Measurements from ENCODE around the gene GSTA1. TPM values are rescaled to one million over a fixed set of nuclear protein-coding genes. Genes with fewer than 3 reads are reported as not detected.
"Not testable (repeated sequence)": the region's sequence is repeated elsewhere in the genome, so short reads cannot be mapped to it uniquely, and the experiment has no call there.

Gene GSTA1
- total RNA-seq = 0.49 TPM

- intact Hi-C loops (cut with DNase I); DNase-seq (ENCODE audit: low spot score); ATAC-seq: not testable (repeated sequence)
These were observed at the start of gene GSTA1 for GRCh38 chr6:52803668-52804255. GSTA1 (minus strand) TSS chr6:52803816; CDS start chr6:52799267, 4,549 bp downstream.

- intact Hi-C loops (cut with DNase I) = no loop called here
These were observed 45.5 kb upstream of the GSTA1 start for GRCh38 chr6:52849137-52849536.

GRCh38 chr6:52846002-52846401 is 42.4 kb upstream of the GSTA1 start:
- ATAC-seq = no peak
- no peak for DNase-seq (ENCODE audit: low spot score)
- intact Hi-C loops (cut with DNase I) = no loop called here

More at GRCh38 chr6:52849137-52849536, 45.5 kb upstream of the GSTA1 start:
- ATAC-seq (no peak), DNase-seq (ENCODE audit: low spot score) (no peak)

DNA sequence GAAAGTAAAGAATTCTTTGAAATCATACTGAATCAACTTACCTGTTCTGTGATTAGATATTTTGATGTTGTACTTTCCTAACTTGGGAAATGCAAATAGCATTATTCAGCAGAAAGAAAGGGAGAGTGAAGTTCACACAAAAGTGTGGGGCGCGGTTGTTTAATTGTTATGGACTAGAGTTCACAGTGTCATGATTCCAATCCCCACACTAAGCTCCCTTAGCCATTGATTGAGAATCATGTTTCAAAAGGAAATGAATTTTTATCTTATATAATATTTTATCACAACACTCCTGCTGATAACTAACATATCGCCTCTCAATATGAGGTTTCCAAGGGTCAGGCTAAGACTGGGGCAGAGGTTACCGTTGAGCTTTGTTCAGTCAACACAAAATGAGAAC is 40.0 kb upstream of the GSTA1 start:
- intact Hi-C loops (cut with DNase I) = no loop called here
- ATAC-seq (no peak), DNase-seq (ENCODE audit: low spot score) (no peak)

GRCh38 chr6:52840763-52841585 is 37.4 kb upstream of the GSTA1 start, which contains the start of gene GSTA5:
GSTA5 (minus strand) TSS chr6:52840813.
- intact Hi-C loops (cut with DNase I) = no loop called here
- DNase-seq (ENCODE audit: low spot score) = no peak
- ATAC-seq = no peak

DNA sequence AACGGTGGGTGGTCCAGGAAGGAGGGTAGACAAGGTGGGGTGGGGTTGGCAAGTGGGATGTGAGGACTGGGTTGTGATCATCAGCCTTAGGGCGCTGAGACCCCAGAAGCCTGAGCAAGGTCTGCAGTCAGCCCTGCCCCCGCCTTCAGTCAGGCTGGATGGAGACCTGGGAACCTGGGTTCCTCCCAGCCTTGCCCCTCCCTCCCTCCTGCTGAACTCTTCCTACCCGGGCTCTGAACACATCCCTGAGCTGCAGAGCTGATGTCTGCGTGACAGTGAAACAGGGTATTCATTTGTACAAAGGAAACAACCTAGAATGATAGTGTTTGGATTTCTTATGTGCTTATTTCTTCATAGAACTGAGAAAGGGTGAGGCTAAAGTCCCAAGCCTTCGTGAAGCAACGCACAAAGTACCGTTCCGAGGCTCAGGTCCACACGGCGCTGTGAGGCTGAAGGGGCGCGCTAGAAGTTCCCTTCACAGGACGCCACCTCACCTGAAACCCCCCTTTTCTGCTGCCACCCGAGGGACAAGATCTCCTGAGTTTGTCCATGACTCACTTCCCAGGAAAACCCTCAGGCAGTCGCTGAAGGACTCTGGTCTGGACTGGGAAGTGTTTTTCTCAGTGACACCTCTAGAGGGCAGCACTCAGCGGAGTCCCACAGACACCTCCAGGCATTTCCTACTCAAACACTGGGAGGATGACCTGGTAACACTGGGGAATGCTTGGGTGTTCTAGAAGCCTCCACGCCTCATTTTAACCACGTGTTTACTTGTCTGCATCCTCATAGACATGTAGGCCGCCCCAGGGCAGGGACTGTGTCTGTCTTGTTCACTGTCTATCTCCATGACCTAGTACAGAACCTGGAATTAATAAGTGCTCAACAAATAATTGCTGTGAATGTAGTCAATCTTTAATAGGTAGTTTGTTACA is 35.8 kb upstream of the GSTA1 start:
- ATAC-seq = peak; percentile 64
- DNase-seq (ENCODE audit: low spot score) = no peak
- intact Hi-C loops (cut with DNase I) = no loop called here

DNA sequence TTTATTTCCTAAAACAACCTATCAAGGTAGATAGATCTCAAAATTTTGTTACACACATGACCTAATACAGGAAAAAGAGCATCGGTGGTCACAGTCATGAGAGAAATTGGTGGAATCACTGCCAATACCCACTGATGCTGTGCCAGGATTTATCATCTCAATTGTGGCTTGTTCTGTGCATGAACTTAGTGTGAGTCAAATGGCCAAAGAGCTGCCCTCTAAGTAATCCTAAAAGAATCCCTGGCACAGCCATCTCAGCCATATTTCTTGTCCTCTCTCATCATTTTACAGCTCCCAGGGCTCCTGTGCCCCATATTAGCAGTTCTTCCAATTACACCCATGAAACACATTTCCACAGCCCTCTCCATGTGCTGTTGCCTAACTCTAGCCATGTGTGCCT is 30.9 kb upstream of the GSTA1 start:
- intact Hi-C loops (cut with DNase I) = no loop called here
- ATAC-seq = no peak
- DNase-seq (ENCODE audit: low spot score) = no peak

GRCh38 chr6:52830869-52831268 is 27.3 kb upstream of the GSTA1 start:
- ATAC-seq; intact Hi-C loops (cut with DNase I): not testable (repeated sequence)

GRCh38 chr6:52829046-52829817 is 25.6 kb upstream of the GSTA1 start:
- no peak for DNase-seq (ENCODE audit: low spot score)
- intact Hi-C loops (cut with DNase I) = no loop called here
- ATAC-seq = no peak

More at GRCh38 chr6:52830869-52831268, 27.3 kb upstream of the GSTA1 start:
- DNase-seq (ENCODE audit: low spot score) = not testable (repeated sequence)

DNA sequence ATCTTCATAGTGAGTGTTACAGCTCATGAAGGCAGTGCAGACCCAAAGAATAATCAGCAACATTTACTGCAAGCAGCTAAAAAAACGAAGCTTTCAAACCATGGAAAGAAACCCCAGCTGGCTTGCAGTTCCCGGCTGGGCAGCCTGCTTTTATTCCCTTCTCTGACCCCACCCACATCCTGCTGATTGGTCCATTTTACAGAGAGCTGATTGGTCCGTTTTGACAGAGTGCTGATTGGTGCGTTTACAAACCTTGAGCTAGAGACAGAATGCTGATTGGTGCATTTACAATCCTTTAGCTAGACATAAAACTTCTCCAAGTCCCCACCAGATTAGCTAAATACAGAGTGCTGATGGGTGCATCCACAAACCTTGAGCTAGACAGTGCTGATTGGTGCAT is 25.0 kb upstream of the GSTA1 start:
- DNase-seq (ENCODE audit: low spot score); ATAC-seq; intact Hi-C loops (cut with DNase I): not testable (repeated sequence)

GRCh38 chr6:52827073-52827783 is 23.6 kb upstream of the GSTA1 start:
- intact Hi-C loops (cut with DNase I); ATAC-seq; DNase-seq (ENCODE audit: low spot score): not testable (repeated sequence)

GRCh38 chr6:52826513-52826912 is 22.9 kb upstream of the GSTA1 start:
- DNase-seq (ENCODE audit: low spot score) (no peak), ATAC-seq (no peak)
- intact Hi-C loops (cut with DNase I) = no loop called here

- ATAC-seq; intact Hi-C loops (cut with DNase I); DNase-seq (ENCODE audit: low spot score): not testable (repeated sequence)
These were observed 22.4 kb upstream of the GSTA1 start for GRCh38 chr6:52825900-52826459.

DNA sequence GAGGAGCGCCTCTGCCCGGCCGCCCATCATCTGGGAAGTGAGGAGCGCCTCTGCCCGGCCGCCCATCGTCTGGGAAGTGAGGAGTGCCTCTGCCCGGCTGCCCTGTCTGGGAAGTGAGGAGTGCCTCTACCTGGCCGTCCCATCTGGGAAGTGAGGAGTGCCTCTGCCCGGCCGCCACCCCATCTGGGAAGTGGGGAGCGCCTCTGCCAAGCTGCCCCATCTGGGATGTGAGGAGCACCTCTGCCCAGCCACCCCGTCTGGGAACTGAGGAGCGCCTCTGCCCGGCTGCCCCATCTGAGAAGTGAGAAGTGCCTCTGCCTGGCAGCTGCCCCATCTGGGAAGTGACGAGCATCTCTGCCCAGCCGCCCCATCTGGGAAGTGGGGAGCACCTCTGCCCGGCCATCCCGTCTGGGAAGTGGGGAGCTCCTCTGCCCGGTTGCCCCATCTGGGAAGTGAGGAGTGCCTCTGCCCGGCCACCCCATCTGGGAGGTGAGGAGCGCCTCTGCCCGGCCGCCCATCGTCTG is 21.7 kb upstream of the GSTA1 start:
- intact Hi-C loops (cut with DNase I); ATAC-seq; DNase-seq (ENCODE audit: low spot score): not testable (repeated sequence)

DNA sequence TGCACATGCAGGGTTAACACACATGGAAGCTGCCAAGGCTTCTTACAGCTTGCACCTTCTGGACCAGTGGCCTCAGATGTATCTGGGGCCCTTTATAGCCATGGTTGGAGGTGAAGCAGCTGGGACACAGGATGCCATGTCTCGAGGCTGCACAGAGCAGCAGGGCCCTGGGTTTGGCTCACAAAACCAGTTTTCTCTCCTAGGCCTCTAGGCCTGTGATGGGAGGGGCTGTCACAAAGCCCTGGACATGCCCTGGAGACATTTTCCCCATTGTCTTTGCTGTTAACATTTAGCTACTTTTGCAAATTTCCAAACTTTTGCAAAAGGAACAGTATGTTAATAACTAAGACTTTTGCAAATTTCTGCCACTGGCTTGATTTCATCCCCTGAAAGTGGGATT is 18.2 kb upstream of the GSTA1 start:
- no peak for DNase-seq (ENCODE audit: low spot score)
- intact Hi-C loops (cut with DNase I) = no loop called here
- no peak for ATAC-seq

GRCh38 chr6:52820198-52820597 is 16.6 kb upstream of the GSTA1 start:
- ATAC-seq (no peak), DNase-seq (ENCODE audit: low spot score) (no peak)
- intact Hi-C loops (cut with DNase I) = no loop called here

Data from sciatic nerve (tissue), 2 donors.